ENCODE measurements around the gene NUDC.

DNA sequence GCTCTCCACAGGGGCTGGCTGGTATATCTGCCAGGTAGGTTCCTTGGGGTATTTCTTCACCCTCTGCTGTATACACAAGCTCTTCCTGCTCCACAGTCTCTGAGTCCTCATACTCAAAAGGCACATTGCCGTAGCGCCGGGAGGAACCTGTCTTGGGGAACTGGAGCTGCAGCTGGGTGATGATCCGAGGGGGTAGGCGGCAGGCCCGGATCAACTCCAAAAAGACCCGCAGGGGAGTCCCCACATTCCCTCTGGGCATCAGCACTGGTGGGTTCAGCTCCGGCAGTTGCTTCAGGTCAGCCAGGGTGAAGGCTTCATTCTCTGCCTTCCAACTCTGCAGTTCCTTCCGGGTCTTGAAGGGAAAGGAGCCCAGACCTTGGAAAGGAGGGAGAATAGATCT lies 24.2 kb upstream of the NUDC start:
- TF ChIP-seq, protein P1, sequence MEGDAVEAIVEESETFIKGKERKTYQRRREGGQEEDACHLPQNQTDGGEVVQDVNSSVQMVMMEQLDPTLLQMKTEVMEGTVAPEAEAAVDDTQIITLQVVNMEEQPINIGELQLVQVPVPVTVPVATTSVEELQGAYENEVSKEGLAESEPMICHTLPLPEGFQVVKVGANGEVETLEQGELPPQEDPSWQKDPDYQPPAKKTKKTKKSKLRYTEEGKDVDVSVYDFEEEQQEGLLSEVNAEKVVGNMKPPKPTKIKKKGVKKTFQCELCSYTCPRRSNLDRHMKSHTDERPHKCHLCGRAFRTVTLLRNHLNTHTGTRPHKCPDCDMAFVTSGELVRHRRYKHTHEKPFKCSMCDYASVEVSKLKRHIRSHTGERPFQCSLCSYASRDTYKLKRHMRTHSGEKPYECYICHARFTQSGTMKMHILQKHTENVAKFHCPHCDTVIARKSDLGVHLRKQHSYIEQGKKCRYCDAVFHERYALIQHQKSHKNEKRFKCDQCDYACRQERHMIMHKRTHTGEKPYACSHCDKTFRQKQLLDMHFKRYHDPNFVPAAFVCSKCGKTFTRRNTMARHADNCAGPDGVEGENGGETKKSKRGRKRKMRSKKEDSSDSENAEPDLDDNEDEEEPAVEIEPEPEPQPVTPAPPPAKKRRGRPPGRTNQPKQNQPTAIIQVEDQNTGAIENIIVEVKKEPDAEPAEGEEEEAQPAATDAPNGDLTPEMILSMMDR (IDR thresholded peaks at IDR 0.05), result no peak
- TF ChIP-seq POLR2A (IDR thresholded peaks at IDR 0.05), result no peak

Data from body of pancreas (tissue), 4 donors.